Liver (tissue), 3 donors: ENCODE results near the gene SLX4.

ENCODE experiments used
- CTCF ChIP-seq: fragments of 150-350 bp; IDR thresholded peaks from 2 replicates; pipeline ENCODE4 v1.5.1; 2017; ENCODE audit warnings: improper control_type of control experiment, low read depth, low read length; ENCODE audit not compliant: missing input control
- FOXA1 ChIP-seq: IDR thresholded peaks from 2 replicates; pipeline ENCODE4 v1.6.1; 2016; ENCODE audit warnings: antibody characterized with exemption
- GABPA ChIP-seq, 2 donors: IDR thresholded peaks in 1 of 2; conservative IDR thresholded peaks in 1 of 2; 2 replicates each; pipeline ENCODE4 v1.6.1; 2016; ENCODE audit warnings: antibody characterized with exemption in 2 of 2, mild to moderate bottlenecking in 1 of 2, moderate library complexity in 1 of 2
- HNF4A ChIP-seq, 2 donors: conservative IDR thresholded peaks; 2 replicates each; pipeline ENCODE4 v1.6.1; 2016; ENCODE audit warnings: antibody characterized with exemption in 2 of 2, mild to moderate bottlenecking in 2 of 2
- HNF4G ChIP-seq: IDR thresholded peaks from 2 replicates; pipeline ENCODE4 v1.6.1; 2016; ENCODE audit warnings: antibody characterized with exemption
- JUND ChIP-seq, 2 donors: IDR thresholded peaks; 2 replicates each; pipeline ENCODE4 v1.6.1; 2016; ENCODE audit warnings: antibody characterized with exemption in 2 of 2
- MAX ChIP-seq: IDR thresholded peaks from 2 replicates; pipeline ENCODE4 v1.6.1; 2016; ENCODE audit warnings: antibody characterized with exemption
- RAD21 ChIP-seq, 2 donors: IDR thresholded peaks; 2 replicates each; pipeline ENCODE4 v1.6.1; 2016; ENCODE audit warnings: antibody characterized with exemption in 2 of 2, mild to moderate bottlenecking in 2 of 2
- REST ChIP-seq: IDR thresholded peaks from 2 replicates; pipeline ENCODE4 v1.6.1; 2016; ENCODE audit warnings: antibody characterized with exemption, mild to moderate bottlenecking
- RXRA ChIP-seq, 2 donors: IDR thresholded peaks; 2 replicates each; pipeline ENCODE4 v1.6.1; 2017 to 2018; ENCODE audit warnings: antibody characterized with exemption in 2 of 2, mild to moderate bottlenecking in 1 of 2
- SP1 ChIP-seq: IDR thresholded peaks from 2 replicates; pipeline ENCODE4 v1.6.1; 2018; ENCODE audit warnings: antibody characterized with exemption, mild to moderate bottlenecking
- TAF1 ChIP-seq: conservative IDR thresholded peaks from 2 replicates; pipeline ENCODE4 v1.6.1; 2016; ENCODE audit warnings: antibody characterized with exemption, mild to moderate bottlenecking
- YY1 ChIP-seq: IDR thresholded peaks from 2 replicates; pipeline ENCODE4 v1.6.1; 2016; ENCODE audit warnings: antibody characterized with exemption, mild to moderate bottlenecking
- ZBTB33 ChIP-seq: IDR thresholded peaks from 2 replicates; pipeline ENCODE4 v1.6.1; 2016; ENCODE audit warnings: antibody characterized with exemption
- donor health status: healthy.
- donor health status: healthy.

GRCh38 chr16:3651461-3652372 lies 40.3 kb upstream of the SLX4 start:
- TF ChIP-seq HNF4A (conservative IDR thresholded peaks at IDR 0.05) (no peak), CTCF (no peak), RXRA (IDR thresholded peaks at IDR 0.05) (no peak), RAD21 (IDR thresholded peaks at IDR 0.05) (no peak), ZBTB33 (no peak), MAX (no peak), TAF1 (no peak), YY1 (no peak), JUND (IDR thresholded peaks at IDR 0.05) (no peak), SP1 (no peak), FOXA1 (no peak), HNF4G (no peak), GABPA (IDR thresholded peaks at IDR 0.05 in 1 of 2, conservative IDR thresholded peaks at IDR 0.05 in 1 of 2) (no peak), REST (no peak)
